ENCODE data around the gene KRT79.

Gene KRT79

DNA sequence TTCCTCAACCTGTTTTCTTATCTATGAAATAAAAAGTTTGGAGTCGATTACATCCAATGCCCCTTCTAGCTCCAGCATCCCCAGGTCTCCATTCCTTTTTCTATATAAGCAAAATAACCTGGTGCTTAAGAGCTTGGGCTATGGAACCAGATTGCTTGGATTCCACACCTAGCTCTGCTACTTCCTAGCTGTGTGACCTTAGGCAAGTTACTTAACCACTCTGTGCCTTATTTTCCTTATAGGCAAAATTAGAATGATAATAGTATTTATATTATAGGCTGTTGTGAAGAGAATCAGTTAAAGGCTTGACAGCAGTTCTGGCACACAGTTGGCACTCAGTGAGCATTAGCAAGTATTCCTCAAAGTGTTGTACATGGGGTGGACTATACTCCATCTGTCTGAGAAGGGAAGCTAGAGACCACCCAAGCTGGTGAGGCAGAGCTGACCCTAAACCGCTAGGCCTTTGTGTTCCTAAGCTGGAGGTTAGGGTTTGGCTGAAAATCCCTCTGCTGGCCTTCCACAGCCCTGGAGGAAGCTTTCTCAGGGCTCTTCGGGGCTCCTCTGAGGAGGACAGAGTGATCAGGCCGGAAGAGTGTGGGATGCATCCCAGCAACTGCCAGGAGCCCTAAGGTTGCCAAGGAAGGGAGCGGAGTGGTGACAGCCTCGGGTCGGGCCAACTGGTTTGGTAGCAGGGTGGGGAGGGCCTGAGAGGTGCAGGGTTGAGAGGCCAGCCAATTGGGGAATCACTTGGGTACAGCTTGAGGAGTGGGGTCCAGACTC lies 14.2 kb downstream of the KRT79 start:
- DNase-seq (ENCODE audit: low spot score): no peak

- DNase-seq (ENCODE audit: low spot score): no peak
Observed at GRCh38 chr12:52818887-52819420, 15.2 kb downstream of the KRT79 start.

DNA sequence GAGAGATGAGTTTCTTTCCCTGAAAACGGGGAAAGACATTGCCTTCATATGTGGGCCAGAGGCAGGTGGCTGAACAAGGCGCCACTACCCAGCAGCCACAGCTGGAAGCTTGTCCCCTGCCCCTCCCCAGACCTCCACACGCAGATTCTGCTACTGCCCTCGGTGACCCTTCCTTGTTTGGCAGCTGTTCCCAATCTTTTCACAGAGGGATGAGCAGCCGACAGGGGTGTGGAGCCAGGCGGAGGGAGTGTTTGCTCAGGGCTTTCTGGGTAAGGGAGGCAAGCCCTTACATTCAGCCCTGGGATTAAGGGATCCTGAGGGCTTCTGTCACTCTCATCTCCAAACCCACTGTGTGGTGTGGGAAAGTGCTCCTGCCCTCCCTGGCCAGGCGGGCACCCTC lies 15.7 kb downstream of the KRT79 start:
- no peak for DNase-seq (ENCODE audit: low spot score)

DNA sequence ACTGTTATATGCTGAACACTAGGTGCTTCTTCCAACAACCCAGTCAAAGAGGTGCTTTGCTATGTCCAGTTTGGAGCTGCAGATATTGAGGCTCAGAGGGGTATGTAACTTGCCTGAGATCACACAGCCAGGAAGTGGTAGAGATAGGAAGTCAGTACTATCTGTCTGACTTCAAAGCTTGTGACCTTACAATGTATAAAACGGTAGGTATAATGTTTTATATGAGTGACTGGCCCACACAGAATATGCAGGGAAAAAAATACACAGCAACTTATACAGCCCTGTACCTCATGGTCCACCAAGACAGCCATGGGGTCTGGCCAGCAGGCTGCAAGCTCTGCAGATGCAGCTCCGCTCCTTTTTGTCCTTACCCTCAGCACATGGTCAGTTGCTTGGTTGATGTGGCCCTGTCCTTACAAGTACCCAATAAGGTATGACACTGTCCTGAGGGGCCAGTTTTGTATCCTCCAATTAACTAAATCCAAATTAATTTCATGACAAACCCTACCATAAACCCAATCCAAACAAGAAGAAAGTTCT lies 16.3 kb downstream of the KRT79 start:
- DNase-seq (ENCODE audit: low spot score): no peak

GRCh38 chr12:52817003-52817698 lies 17.0 kb downstream of the KRT79 start:
- no peak for DNase-seq (ENCODE audit: low spot score)

- no peak for DNase-seq (ENCODE audit: low spot score)
Observed at GRCh38 chr12:52815676-52816588, 18.2 kb downstream of the KRT79 start.

DNA sequence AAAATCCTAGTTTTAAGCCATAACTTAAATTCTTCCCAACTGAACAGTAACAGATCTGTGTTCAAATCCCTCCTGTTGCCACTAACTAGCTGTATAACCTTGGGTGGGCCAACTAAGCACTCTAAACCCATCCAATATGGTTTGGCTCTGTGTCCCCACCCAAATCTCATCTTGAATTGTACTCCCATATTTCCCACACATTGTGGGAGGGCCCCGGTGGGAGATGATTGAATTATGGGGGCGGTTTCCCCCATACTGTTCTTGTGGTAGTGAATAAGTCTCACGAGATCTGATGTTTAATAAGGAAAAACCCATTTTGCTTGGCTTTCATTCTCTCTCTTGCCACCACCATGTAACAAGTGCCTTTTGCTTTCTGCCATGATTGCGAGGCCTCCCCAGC lies 18.9 kb downstream of the KRT79 start:
- DNase-seq (ENCODE audit: low spot score): no peak

- DNase-seq (ENCODE audit: low spot score): no peak
Observed at GRCh38 chr12:52814710-52815155, 19.4 kb downstream of the KRT79 start.

DNA sequence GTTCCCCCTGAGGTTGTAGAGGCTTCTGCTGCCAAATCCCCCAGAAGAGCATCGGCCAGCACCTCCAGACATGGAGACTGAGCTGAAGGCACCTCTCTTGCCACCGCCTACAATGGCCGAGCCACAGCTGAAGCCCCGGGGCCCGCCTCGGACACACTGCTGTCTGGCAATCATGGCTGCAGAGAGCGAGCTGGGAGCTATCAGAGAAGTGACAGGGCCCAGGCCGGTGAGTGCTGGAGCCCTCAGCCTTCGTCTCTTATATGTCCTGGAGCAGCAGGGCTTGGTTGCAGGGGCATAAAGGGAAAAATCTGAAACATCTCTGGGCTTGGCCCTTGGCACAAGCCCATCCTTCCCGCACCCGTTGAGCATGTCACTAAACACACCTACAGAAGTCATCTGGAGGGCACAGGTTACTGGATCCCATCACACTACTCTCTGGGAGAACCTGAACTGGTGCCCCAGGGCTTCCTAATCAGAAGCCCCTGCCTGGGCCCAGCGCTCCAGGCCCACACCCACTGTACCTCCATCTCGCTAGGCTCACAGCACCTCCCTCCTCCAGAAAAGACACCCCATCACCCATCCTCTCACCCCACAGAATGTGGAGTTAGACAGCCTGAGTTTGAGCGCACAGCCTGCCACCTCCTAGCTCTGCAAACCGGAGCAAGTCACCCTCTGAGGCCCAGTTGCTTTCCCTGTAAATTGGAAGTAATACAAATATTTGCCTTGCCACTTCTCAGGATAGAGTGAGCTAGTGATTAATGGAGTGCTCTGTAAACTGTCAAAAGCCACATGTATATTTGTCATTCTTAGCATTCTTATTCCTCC lies 20.0 kb downstream of the KRT79 start, which contains the start of gene KRT4:
Gene KRT4, minus strand, starts transcription at position 232 of the 825 bp plus-strand sequence. Its CDS starts 58 bp downstream, at position 174.
- peak; percentile 32 for DNase-seq (ENCODE audit: low spot score)

DNA sequence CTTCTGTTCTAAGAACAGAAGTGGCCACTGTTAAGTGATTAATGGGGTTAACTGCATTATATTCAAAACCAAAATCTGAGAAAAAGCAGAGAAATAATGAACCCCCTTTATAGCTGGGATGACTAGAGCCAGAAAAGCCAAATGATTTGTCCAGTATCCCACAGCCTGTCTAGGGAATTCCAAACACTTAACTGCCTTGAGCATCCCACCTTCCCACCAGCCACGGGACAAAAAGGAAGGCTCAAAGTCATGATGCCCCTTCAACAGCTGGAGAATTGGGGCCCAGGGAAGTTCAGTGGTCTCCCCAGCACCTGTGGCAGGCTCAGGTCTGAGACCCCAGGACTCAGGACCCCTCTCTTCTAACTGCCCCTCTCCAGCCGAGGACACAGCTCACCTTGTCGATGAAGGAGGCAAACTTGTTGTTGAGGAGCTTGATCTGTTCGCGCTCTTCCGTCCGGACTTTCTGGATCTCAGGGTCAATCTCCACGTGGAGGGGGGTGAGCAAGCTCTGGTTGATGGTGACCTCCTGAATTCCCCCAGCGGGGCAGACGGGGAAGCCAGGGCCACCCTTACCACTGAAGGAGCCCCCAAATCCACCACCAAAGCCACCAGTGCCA lies 20.8 kb downstream of the KRT79 start:
- no peak for DNase-seq (ENCODE audit: low spot score)

GRCh38 chr12:52812749-52813148 lies 21.4 kb downstream of the KRT79 start:
- no peak for DNase-seq (ENCODE audit: low spot score)

- DNase-seq (ENCODE audit: low spot score): no peak
Observed at GRCh38 chr12:52812073-52812400, 22.1 kb downstream of the KRT79 start.

DNA sequence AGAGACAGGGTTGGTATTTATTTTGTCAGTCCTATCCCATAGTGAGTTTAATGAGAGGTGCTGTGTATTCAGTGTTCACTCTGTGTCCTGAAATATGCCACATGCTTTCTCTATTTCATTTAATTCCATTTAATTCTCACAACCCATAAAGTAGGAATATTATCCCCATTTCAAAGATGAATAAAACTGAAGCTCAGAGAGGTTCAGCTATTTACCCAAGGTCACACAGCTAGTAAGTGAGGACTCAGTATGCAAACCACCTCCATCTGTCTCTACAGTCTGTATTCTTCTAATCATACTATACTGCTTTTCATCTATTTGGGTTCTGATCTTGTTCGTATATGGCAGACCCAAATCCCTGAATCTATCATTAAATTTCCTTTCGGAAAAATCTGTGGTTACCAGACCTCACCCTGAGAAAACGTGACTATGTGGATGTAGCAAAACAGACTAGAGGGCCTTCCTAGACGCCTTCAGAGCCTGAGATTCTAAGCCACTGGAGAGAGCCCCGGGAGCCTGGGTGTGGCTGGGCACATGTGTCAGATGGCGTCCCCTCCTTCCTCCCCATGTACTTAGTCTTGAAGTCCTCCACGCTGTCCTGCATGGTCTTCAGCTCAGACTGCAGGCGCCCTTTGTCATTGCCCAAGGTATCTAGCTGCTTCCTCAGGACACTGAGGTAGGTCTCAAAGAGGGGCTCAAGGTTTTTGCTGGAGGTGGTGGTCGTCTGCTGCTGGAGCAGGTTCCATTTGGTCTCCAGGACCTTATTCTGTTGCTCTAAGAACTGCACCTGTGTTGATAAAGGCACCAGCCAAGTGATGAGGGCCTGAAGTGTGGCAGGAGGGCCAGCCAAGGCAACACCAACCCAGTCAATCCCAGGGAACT lies 22.7 kb downstream of the KRT79 start:
- DNase-seq (ENCODE audit: low spot score): no peak

- DNase-seq (ENCODE audit: low spot score): no peak
Observed at GRCh38 chr12:52810554-52810953, 23.6 kb downstream of the KRT79 start.

- no peak for DNase-seq (ENCODE audit: low spot score)
Observed at GRCh38 chr12:52809166-52809565, 24.9 kb downstream of the KRT79 start.

DNA sequence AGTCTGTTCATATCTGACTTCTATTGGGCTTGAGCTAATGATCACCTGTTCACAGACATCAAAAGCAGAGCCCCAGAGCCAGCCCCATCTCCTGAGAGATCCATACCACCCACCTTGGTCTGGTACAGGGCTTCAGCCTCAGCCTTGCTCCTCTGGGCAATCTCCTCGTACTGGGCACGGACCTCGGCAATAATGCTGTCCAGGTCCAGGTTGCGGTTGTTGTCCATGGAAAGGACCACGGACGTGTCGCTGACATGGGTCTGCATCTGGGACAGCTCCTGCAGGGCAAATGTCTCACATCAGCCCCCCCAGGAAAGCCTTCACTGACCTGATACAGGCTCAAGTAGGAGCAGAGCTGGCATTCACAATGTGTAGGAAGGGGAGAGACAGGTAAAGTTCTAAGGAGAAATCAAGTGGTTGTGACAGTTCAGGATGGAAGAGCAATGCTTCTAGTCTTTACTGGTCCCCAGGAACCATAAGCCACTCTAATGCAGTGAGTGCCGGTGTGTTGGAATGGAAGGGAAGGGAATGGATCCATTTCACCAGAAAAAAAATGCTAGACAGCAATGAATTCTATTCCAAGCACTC lies 25.4 kb downstream of the KRT79 start:
- DNase-seq (ENCODE audit: low spot score): no peak

GRCh38 chr12:52807544-52808470 lies 26.3 kb downstream of the KRT79 start:
- no peak for DNase-seq (ENCODE audit: low spot score)

All from LoVo (cell line).